Embryonic facial prominence (tissue), 1 donor: Measurements from ENCODE around the gene RTP2.
"Not testable (repeated sequence)": the region's sequence is repeated elsewhere in the genome, so short reads cannot be mapped to it uniquely, and the experiment has no call there.

Experiments used
- DNase-seq: peaks from one replicate; pipeline ENCODE4 v3.0.0-alpha.2; 2016; ENCODE audit errors: extremely low spot score

Gene RTP2

GRCh38 chr3:187713504-187713903 lies 11.1 kb upstream of the RTP2 start:
- DNase-seq: no peak

GRCh38 chr3:187709155-187709554 lies 6.8 kb upstream of the RTP2 start:
- no peak for DNase-seq

- no peak for DNase-seq
These were observed 6.3 kb upstream of the RTP2 start for GRCh38 chr3:187708696-187709095.

DNA sequence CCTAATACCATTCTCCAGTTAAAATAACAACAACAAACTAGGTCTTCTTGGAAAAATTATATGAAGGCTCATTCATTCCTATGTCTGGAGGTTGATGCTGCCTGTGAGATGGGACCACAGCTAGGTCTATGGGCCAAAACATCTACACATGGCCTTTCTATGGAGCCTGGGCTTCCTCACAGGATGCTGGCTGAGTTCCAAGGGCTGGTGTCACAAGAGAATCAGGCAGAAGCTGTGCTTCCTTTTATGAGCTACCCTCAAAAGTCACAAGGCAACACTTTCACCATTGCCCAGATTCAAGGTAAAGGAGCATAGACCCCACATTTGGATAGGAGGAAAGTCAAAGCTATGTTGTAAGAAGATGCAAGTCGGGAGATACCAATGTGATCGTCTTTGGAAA lies 4.6 kb upstream of the RTP2 start:
- no peak for DNase-seq

DNA sequence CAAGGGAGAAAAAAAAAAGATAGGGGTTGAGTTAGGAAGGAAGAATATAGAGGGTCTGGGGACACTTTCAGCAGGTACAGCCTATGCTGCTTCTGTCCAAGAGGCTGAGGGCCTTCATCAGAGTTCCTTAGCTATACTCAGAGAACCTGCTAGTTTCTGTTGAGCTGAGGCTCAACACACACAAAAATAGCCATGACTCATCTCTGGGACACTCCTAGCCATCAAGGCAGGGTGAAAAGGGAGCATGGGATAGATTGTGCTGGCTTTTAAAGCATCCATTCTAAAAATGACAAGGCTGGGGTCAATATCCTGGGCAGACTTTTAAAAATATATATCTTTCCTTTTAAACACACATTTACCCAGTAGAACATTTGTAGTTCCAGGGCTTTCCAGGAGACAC lies 2.8 kb upstream of the RTP2 start:
- DNase-seq: no peak

- DNase-seq: no peak
These were observed 2.1 kb downstream of the RTP2 start for GRCh38 chr3:187700249-187700648.

DNA sequence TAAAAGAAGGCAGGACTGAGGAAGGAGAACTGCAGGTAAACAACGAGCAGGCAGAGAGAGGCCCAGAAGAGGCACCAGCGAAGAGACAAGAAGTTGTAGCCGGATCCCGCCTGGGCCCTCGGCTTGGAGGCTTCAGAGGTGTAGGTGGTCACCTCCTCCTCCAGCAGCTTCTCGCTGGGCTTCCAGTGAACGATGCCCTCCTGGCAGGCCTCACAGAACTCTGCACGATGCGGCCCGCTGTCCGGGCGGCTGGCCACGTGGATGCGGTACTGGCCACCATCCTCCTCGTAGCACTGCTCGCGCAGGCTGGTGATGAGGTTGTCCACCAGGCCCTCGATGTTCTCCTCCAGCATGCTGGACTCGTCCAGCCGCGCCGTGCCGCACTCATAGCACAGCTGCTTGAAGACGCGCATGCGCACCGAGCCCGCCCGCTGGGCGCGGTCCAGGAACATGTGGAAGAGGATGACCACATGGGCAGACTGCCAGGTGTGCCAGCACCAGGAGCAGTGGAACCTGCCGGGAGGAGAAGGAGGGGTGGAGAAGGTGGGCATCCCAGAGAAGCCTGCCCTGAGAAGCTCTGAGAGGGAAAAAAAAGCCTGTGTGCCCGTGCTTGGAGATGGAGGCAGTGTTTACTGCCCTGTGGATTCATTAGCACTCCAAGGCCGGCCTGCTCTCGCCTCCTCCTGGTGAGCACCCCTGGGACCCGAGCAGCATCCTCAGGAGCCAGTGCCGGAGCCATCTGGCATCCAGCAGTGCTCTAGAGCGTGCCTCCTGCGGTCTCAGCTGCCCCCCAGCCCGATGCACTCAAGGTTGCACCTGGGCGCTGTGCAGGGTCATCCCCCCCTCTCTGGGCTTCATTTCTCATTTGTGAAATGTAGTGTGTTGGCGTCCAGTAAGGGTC lies 3.6 kb downstream of the RTP2 start:
- no peak for DNase-seq

GRCh38 chr3:187696021-187696420 lies 6.3 kb downstream of the RTP2 start:
- no peak for DNase-seq

DNA sequence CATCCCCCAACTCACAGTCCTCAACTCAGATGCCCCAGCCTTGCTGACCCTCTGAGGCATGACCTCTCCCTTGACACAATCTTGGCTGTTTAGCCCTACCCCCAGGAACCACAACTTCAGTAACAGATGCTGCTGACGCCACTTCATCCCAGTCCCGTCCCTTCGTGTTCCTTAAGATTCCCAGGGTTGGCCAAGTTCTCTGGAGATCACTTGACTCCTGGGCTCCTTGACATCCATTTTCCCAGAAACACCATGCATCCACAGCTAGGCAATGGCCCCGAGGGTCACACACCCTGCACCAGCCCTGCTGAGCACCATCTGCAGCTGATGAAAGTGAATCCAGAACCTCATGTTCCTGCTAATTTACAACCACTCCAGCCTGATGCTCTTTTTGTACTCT lies 6.9 kb downstream of the RTP2 start:
- no peak for DNase-seq

DNA sequence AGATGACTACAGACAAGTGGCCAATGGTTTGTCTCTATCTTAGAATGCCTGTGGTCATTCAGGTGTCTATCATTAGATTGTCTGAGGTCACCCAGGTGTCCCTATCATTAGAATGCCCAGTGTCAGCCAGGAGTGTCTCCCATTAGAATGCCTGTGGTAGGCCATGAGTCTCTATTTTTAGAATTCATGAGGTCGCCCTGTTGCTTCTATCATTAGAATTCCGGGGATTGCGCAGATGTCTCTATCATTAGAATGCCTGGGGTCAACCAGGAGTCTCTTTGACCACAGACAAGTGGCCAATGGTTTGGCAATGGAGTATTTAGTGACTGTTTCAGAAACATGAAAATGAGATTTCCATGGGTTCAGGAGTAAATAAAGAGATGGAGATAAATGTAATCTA lies 7.6 kb downstream of the RTP2 start:
- DNase-seq: no peak

DNA sequence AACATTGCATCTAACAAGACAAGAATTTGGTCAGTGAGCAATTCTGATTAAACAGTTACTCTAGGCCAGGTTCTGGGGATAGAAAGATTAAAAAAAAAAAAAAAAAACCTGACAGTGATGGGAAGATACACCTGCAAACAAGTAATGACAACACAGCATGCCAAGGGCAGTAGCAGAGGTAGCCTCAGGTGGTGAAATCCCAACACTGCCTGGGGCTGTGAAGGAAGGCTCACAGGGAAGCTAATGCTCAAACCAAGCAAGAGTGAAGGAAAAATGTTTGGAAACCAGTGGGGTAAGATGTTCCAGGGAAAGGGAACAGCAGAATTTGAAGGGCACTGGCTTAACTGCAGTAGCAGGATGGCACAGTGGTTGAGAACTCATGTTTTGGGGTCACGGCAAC lies 8.9 kb downstream of the RTP2 start:
- DNase-seq: no peak

- no peak for DNase-seq
These were observed 12.4 kb downstream of the RTP2 start for GRCh38 chr3:187689984-187690383.

DNA sequence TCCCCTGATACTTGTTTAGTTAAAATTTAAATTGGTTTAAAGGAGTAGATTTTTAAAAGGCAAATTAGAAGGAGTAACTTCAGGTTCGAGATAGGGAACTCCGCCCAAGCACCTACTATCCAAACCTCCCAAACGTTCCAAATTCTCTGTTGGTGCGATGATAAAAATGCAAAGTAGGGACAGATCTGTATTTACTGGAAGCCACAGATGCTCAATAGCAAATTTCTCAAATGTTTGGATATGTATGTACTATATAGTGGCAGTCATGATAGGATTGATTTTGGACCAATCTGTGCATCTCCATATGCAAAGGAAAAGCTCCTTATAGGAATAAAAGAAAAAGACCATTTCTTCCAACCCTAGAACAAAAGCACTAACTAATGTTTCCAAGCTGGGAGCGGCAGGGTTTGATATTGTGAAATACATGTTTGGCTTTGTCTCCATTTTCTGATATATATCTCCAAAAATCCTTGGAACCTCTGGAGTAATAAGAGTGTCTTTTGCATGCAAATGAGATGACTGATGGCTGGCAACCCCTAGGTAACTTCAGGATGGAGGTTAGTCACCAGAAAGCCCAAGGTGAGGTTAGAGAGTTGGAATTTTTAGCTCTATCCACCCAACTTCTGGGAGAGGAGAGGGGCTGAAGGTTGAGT lies 15.6 kb downstream of the RTP2 start:
- DNase-seq: no peak

DNA sequence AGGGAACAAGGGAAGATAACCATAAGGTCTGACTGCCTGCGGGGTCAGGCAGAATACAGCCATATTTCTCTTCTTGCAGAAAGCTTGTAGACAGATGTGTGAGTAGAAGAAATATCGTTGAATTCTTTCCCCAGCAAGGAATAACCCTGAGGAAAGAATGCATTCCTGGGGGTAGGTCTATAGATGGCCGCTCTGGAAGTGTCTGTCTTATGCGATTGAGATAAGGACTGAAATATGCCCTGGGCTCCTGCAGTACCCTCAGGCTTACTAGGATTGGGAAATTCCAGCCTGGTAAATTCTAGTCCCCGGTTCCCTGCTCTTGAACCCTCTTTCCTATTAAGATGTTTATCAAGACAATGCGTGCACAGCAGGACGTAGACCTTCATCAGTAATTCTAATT lies 16.4 kb downstream of the RTP2 start:
- no peak for DNase-seq

GRCh38 chr3:187684880-187685279 lies 17.5 kb downstream of the RTP2 start:
- no peak for DNase-seq

DNA sequence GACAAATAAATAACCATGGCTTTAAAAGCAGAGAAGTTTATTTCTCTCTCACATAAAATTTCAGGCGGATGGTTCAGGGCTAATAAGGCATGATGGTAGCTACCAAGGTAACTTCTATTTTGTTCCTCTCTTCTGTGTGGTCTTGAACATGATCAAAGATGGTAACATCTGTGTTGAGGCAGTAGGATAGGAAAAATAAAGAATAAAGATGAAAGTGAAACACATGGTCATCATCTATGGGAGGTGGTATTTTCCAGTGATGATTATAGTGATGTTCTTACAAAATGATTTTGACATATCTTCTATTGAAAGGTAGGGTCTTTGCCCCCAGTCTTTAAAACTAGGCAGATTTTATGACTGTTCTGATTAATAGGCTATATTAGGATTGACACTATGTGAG lies 17.9 kb downstream of the RTP2 start:
- DNase-seq: no peak

GRCh38 chr3:187681756-187682155 lies 20.6 kb downstream of the RTP2 start:
- DNase-seq: not testable (repeated sequence)

- DNase-seq: no peak
These were observed 22.5 kb downstream of the RTP2 start for GRCh38 chr3:187679638-187680396.

GRCh38 chr3:187678726-187679268 lies 23.6 kb downstream of the RTP2 start:
- no peak for DNase-seq

- no peak for DNase-seq
These were observed 24.8 kb downstream of the RTP2 start for GRCh38 chr3:187677604-187678003.

DNA sequence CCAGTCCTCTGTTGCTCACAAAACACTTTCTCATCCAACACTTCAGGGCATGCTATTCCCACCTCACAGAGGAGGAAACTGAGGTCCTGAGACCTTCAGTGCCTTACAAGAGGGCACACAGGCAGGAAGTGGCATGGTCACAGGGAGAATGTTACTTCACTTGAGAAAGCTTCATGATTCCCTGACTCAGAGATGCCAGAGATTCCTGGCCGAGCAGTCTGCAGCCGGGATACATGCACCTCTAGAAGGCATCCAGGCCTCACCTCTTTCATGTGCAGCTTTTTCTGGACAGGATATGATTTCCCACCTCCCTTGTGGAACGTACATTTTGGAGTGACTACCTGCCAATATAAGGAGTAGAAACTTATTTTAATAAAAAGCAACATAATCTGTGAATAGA lies 29.3 kb downstream of the RTP2 start:
- DNase-seq: no peak
